PC-3 (cell line): ENCODE measurements around the gene HDAC1. TPM values are rescaled to one million over a fixed set of nuclear protein-coding genes. Genes with fewer than 3 reads are reported as not detected.

Experiments
- ATAC-seq: fragments of 200-7000 bp; cut with Tn5 transposase; 2 replicates; pipeline ENCODE4 v1.9.1; 2020; ENCODE audit warnings: mild to moderate bottlenecking, moderate library complexity
- BruUV-seq: library from RNA; stranded (reverse); fragments of 400-500 nt; replicated peaks from 2 replicates; lab custom pipeline; 2021; lab: Mats Ljungman, UMichigan
- CTCF ChIA-PET: fragments of 300-600 bp; sonication (Branson Sonifier 250); formaldehyde crosslinking; loops from one replicate; lab custom pipeline; 2022; ENCODE audit warnings: antibody characterized with exemption; lab: Charles Lee
- POLR2A ChIA-PET: fragments of 300-600 bp; sonication (Branson Sonifier 250); formaldehyde crosslinking; loops from one replicate; lab custom pipeline; 2022; ENCODE audit warnings: antibody characterized with exemption; ENCODE audit not compliant: unreplicated experiment; lab: Charles Lee
- DNase-seq: peaks from one replicate; pipeline ENCODE4 v3.0.0-alpha.2; 2015
- H2AFZ ChIP-seq: fragments of 300-600 bp; sonication (generic); 2 replicates; pipeline ENCODE4 v1.6.0; 2016; ENCODE audit warnings: antibody characterized with exemption, low read length
- H3F3A ChIP-seq: fragments of 300-600 bp; sonication (generic); one replicate; pipeline ENCODE4 v1.6.0; 2017; ENCODE audit warnings: antibody characterized with exemption, low read length, control low read depth, mild to moderate bottlenecking; ENCODE audit not compliant: unreplicated experiment
- H3K27ac ChIP-seq: fragments of 300-600 bp; sonication (generic); 2 replicates; pipeline ENCODE4 v1.5.1; 2016; ENCODE audit warnings: mild to moderate bottlenecking, low read length
- H3K27me3 ChIP-seq: fragments of 300-600 bp; sonication (generic); 2 replicates; pipeline ENCODE4 v1.6.1; 2016; ENCODE audit warnings: low read length, mixed read lengths
- H3K36me3 ChIP-seq: fragments of 300-600 bp; sonication (generic); 2 replicates; pipeline ENCODE4 v1.6.1; 2016; ENCODE audit warnings: low read depth, mixed run types, low read length, mixed read lengths
- H3K4me1 ChIP-seq: fragments of 300-600 bp; sonication (generic); 2 replicates; pipeline ENCODE4 v1.5.1; 2016; ENCODE audit warnings: low read length; ENCODE audit not compliant: insufficient read depth
- H3K4me2 ChIP-seq: fragments of 300-600 bp; sonication (generic); 2 replicates; pipeline ENCODE4 v1.6.0; 2016; ENCODE audit warnings: low read length
- H3K4me3 ChIP-seq: fragments of 300-600 bp; sonication (generic); 2 replicates; pipeline ENCODE4 v1.5.1; 2016; ENCODE audit warnings: mild to moderate bottlenecking, low read length, mixed read lengths
- H3K79me2 ChIP-seq: fragments of 300-600 bp; sonication (generic); 2 replicates; pipeline ENCODE4 v1.6.1; 2017; ENCODE audit warnings: low read length, mixed read lengths
- H3K9ac ChIP-seq: fragments of 300-600 bp; sonication (generic); 2 replicates; pipeline ENCODE4 v1.6.0; 2016; ENCODE audit warnings: mild to moderate bottlenecking, low read length
- H3K9me2 ChIP-seq: fragments of 300-600 bp; sonication (generic); replicated peaks from 2 replicates; pipeline ENCODE4 v1.6.1; 2016; ENCODE audit warnings: mixed run types, low read length, mixed read lengths
- H3K9me3 ChIP-seq: fragments of 300-600 bp; sonication (generic); 2 replicates; pipeline ENCODE4 v1.6.1; 2016; ENCODE audit warnings: low read length, mixed read lengths
- H4K20me1 ChIP-seq: fragments of 300-600 bp; sonication (generic); 2 replicates; pipeline ENCODE4 v1.6.1; 2016; ENCODE audit warnings: low read length, mixed read lengths
- EZH2 ChIP-seq: fragments of 300-600 bp; sonication (generic); IDR thresholded peaks from one replicate; pipeline ENCODE4 v1.6.1; 2017; ENCODE audit warnings: antibody characterized with exemption, mild to moderate bottlenecking, low read length; ENCODE audit not compliant: unreplicated experiment
- EZH2phosphoT487 ChIP-seq: fragments of 300-600 bp; sonication (generic); IDR thresholded peaks from 2 replicates; pipeline ENCODE4 v1.6.1; 2018; ENCODE audit warnings: mild to moderate bottlenecking, antibody characterized with exemption, low read length, borderline replicate concordance
- intact Hi-C: fragments of 100-400 bp; cut with micrococcal nuclease; formaldehyde crosslinking; loops from 2 replicates; pipeline ENCODE4 v1.9.0; 2023
- total RNA-seq: library from RNA; depleted of rRNA; stranded (reverse); fragments of >200 nt; gene quantifications from 2 replicates; pipeline ENCODE4 v1.2.3, GENCODE V29; 2014
- TF ChIP-seq, protein P1 (sequence below): fragments of 300-600 bp; sonication (generic); conservative IDR thresholded peaks from 2 replicates; pipeline ENCODE4 v1.5.1; 2017; ENCODE audit warnings: antibody characterized with exemption, low read depth, mild to moderate bottlenecking, low read length

Gene HDAC1
- total RNA-seq, 1 experiment from 2014 or later, result 184 TPM

DNA sequence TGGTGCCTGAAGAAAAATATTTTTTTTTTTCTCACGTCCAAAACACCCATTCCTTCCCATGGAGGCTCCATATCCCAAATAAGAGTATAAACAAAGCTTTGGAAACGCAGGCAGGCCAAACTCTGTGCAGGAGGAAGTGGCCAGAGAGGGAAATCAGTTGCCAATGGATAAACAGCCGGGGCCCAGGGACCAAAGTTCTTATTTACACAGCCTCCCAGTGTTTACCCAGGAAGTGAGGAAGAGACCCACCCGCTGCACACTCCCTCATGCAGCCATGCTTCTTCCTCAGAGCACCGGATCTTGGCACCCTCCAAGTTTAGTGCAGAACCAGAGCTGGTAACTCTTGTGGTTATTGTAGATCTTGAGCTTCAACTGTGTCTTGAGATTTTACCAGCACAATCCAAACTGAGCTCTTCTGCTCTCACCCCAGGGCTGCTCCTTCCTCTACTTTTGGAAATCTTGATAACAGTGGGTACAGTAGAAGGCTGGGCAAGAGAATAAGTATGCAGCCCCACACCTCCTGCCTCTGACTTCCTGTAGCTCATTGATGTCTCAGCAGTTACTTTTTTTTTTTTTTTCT is 29.9 kb downstream of the HDAC1 start:
- H3K4me3 ChIP-seq, result peak overlapping the region; percentile 36
- H4K20me1 ChIP-seq, result no peaks in the 10 kb centered on the region
- peaks cover 23% of the 10 kb centered on the region for H3K4me1 ChIP-seq
- H3F3A ChIP-seq, result peaks cover 7% of the 10 kb centered on the region
- peaks cover 17% of the 10 kb centered on the region; the same call in 1 of the 2 replicates for H3K79me2 ChIP-seq
- peak overlapping the region; percentile 62 for H3K9ac ChIP-seq
- peak overlapping the region; percentile 54 for H2AFZ ChIP-seq
- peaks cover 29% of the 10 kb centered on the region for H3K36me3 ChIP-seq
- TF ChIP-seq EZH2phosphoT487 (no peak), EZH2 (no peak)
- TF ChIP-seq, protein P1, sequence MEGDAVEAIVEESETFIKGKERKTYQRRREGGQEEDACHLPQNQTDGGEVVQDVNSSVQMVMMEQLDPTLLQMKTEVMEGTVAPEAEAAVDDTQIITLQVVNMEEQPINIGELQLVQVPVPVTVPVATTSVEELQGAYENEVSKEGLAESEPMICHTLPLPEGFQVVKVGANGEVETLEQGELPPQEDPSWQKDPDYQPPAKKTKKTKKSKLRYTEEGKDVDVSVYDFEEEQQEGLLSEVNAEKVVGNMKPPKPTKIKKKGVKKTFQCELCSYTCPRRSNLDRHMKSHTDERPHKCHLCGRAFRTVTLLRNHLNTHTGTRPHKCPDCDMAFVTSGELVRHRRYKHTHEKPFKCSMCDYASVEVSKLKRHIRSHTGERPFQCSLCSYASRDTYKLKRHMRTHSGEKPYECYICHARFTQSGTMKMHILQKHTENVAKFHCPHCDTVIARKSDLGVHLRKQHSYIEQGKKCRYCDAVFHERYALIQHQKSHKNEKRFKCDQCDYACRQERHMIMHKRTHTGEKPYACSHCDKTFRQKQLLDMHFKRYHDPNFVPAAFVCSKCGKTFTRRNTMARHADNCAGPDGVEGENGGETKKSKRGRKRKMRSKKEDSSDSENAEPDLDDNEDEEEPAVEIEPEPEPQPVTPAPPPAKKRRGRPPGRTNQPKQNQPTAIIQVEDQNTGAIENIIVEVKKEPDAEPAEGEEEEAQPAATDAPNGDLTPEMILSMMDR, result no peak
- no peaks in the 10 kb centered on the region for H3K27me3 ChIP-seq
- no TSS peak for BruUV-seq
- peak overlapping the region; percentile 91 for H3K27ac ChIP-seq
- DNase-seq (peak; percentile 90), ATAC-seq (peak; percentile 95)
- no peaks in the 10 kb centered on the region for H3K9me2 ChIP-seq
- H3K4me2 ChIP-seq, result peak overlapping the region; percentile 68
- ChIA-PET CTCF (interaction anchor here (0.6 to 1.5 kb wide), 6 partner anchors 12 to 106 kb away, joined by 3 to 9 read pairs (median 7); partner anchors contain the start of gene MARCKSL1), POLR2A (interaction anchor here (0.5 to 1.1 kb wide), 7 partner anchors 14 to 505 kb away, joined by 3 to 12 read pairs (median 4); partner anchors contain the start of gene MARCKSL1)
- H3K9me3 ChIP-seq, result no peaks in the 10 kb centered on the region
- intact Hi-C loops, result loop anchor here (5.0 kb wide), 1 partner anchor 105 kb away; no protein-coding TSS in a partner anchor

DNA sequence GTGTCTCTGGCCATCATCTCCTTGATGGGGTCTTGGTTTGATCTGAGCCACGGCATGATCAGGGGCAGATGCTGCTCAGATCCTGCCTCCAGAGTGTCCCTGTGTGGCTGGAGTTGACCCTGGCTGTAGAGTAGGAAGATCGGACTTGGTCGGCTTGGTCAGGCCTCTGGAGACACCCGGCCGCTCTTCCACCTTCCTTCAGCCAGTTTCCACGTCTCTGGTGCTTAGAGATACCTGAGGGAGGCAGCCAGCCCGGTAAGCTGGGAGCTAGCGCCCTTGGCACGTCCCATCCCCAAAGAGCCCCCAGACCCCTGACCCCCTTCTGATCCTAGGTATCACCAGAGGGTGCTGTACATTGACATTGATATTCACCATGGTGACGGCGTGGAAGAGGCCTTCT is 35.3 kb downstream of the HDAC1 start:
- intact Hi-C loops, result no loop called here
- CTCF ChIA-PET, result no interaction called here
- Histone ChIP-seq H3K79me2 (peaks cover 17% of the 10 kb centered on the region; the same call in 1 of the 2 replicates), H3K27ac (no peak overlapping the region), H3K4me3 (no peak overlapping the region), H3K9me2 (no peaks in the 10 kb centered on the region), H3K9me3 (no peaks in the 10 kb centered on the region), H4K20me1 (0 out of 2 replicates have a peak, but pooled peaks cover under 1% of the 10 kb centered on the region), H3F3A (peaks cover 5% of the 10 kb centered on the region), H3K27me3 (no peaks in the 10 kb centered on the region), H3K4me1 (peaks cover 12% of the 10 kb centered on the region), H2AFZ (no peak overlapping the region), H3K36me3 (peaks cover 54% of the 10 kb centered on the region), H3K9ac (no peak overlapping the region), H3K4me2 (no peak overlapping the region)
- POLR2A ChIA-PET, result no interaction called here
- TF ChIP-seq, protein P1, result no peak
- TF ChIP-seq EZH2, result no peak
- TF ChIP-seq EZH2phosphoT487, result no peak
- BruUV-seq, result no TSS peak
- DNase-seq (no peak), ATAC-seq (no peak)

DNA sequence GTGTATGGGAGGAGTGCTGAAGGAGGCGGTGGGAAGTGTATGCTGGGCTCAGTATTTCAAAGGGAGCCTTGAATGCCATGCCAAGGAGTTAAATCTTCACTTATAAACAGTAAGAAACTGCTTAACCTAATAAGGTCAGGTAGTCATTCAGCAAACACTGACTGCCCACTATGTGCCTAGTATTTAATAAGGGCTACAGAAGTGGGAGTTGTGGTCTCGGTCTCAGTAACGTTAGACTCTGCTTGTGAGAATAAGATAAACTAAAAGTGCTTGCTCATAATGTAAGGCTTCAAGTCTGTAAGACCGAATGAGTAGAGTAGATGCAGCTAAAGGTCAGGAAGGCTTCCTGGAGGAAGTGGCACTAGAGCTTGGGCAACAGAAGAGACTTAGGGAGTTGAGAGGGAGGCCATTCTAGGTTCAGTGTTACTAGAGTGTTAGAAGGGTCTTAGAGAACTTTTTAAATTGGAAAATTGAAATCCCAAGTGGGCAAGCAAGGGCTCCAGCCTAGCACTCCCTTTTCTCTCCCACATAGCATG is 38.1 kb downstream of the HDAC1 start:
- no peak for TF ChIP-seq EZH2phosphoT487
- TF ChIP-seq EZH2, result no peak
- TF ChIP-seq, protein P1, result no peak
- no peaks in the 10 kb centered on the region for H3K9me3 ChIP-seq
- H3K9me2 ChIP-seq, result no peaks in the 10 kb centered on the region
- peaks cover 3% of the 10 kb centered on the region for H3F3A ChIP-seq
- intact Hi-C loops, result loop anchor here (5.0 kb wide), 1 partner anchor 88 kb away; no protein-coding TSS in a partner anchor
- H3K4me2 ChIP-seq, result no peak overlapping the region
- DNase-seq, result no peak
- no TSS peak for BruUV-seq
- ATAC-seq, result no peak
- ChIA-PET CTCF (no interaction called here), POLR2A (no interaction called here)
- no peak overlapping the region for H3K4me3 ChIP-seq
- peaks cover 25% of the 10 kb centered on the region for H4K20me1 ChIP-seq
- H3K9ac ChIP-seq, result no peak overlapping the region
- no peak overlapping the region for H3K27ac ChIP-seq
- H3K4me1 ChIP-seq, result peaks cover 31% of the 10 kb centered on the region
- H2AFZ ChIP-seq, result no peak overlapping the region
- peaks cover 54% of the 10 kb centered on the region for H3K36me3 ChIP-seq
- H3K27me3 ChIP-seq, result no peaks in the 10 kb centered on the region
- peaks cover 18% of the 10 kb centered on the region for H3K79me2 ChIP-seq
